D721Med (cell line): Measurements from ENCODE around the gene MYH10.

ENCODE experiments used
- DNase-seq: peaks from one replicate; pipeline ENCODE4 v3.0.0; 2011; ENCODE audit warnings: low spot score; ENCODE audit not compliant: insufficient read length
- FAIRE-seq: peaks from 2 replicates; lab custom pipeline; 2011; peaks lifted over from hg19 to GRCh38; lab: Jason Lieb, UNC
- TF ChIP-seq, protein P1 (sequence below): IDR thresholded peaks from 2 replicates; pipeline ENCODE4 v1.5.1; 2012; ENCODE audit warnings: mild to moderate bottlenecking, control low read depth; ENCODE audit not compliant: insufficient read depth; ENCODE audit errors: missing control alignments

The MYH10 gene

DNA sequence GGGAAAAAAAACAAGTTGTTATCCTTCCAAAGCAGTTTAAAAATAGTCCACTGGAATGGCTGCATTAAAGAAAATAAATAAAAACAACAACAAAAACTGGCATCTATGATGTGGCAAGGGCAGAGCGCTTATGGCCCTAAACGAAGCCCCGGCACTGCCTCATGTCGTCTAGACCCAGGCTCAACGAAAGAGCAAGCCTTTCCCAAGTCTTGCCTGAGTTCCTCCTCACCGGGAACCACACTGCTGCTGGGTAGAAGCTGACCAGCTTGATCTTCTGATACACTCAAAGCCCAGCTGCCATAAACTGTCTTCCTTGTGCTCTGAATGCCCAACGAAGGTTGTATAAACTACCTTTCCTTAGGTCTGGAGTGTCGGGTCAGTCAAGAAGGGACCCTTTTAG is 157.9 kb downstream of the MYH10 start:
- no peak for FAIRE-seq
- DNase-seq, result no peak
- TF ChIP-seq, protein P1, sequence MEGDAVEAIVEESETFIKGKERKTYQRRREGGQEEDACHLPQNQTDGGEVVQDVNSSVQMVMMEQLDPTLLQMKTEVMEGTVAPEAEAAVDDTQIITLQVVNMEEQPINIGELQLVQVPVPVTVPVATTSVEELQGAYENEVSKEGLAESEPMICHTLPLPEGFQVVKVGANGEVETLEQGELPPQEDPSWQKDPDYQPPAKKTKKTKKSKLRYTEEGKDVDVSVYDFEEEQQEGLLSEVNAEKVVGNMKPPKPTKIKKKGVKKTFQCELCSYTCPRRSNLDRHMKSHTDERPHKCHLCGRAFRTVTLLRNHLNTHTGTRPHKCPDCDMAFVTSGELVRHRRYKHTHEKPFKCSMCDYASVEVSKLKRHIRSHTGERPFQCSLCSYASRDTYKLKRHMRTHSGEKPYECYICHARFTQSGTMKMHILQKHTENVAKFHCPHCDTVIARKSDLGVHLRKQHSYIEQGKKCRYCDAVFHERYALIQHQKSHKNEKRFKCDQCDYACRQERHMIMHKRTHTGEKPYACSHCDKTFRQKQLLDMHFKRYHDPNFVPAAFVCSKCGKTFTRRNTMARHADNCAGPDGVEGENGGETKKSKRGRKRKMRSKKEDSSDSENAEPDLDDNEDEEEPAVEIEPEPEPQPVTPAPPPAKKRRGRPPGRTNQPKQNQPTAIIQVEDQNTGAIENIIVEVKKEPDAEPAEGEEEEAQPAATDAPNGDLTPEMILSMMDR, result no peak

GRCh38 chr17:8470447-8471047 is 160.0 kb downstream of the MYH10 start:
- FAIRE-seq, result no peak
- TF ChIP-seq, protein P1, result no peak
- DNase-seq, result no peak

DNA sequence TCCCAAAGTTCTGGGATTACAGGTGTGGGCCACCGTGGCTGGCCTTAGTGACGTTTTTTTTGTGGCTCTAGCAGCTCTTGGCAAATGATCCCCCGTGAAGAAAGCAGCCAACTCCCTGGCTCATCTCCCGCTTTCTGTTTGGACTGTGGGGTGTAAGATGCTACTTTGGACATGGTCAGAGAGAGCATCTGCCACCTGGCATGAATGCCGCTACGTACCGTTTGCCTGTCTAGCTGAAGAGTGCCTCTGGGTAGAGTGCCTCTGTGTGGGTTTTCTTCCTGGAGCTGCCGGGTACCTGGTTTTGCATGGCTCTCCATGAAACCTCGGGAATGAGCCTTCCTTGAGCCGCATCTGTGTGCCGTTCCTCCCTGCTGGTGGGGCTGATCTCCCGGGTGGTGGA is 160.6 kb downstream of the MYH10 start:
- TF ChIP-seq, protein P1, result no peak
- FAIRE-seq (no peak), DNase-seq (no peak)

DNA sequence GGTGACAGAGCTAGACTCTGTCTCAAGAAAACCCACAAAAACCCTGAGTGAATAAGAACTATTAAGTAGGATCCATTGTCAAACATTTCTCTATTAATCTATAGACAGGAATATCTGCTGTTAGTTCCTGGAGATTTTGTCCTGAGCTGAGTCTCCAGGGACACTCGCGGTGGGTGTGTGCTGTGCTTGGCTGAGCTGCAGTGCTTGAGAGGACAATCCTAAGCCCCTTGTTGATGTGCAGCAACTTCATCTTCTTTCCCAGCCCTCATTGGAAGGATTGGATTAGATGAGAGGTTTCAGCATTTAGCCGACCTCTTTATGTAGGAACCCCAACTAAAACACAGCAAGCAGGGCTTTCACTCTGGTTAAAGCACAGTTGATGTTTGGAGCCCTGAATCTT is 161.5 kb downstream of the MYH10 start:
- TF ChIP-seq, protein P1, result no peak
- DNase-seq, result peak; percentile 70
- no peak for FAIRE-seq

DNA sequence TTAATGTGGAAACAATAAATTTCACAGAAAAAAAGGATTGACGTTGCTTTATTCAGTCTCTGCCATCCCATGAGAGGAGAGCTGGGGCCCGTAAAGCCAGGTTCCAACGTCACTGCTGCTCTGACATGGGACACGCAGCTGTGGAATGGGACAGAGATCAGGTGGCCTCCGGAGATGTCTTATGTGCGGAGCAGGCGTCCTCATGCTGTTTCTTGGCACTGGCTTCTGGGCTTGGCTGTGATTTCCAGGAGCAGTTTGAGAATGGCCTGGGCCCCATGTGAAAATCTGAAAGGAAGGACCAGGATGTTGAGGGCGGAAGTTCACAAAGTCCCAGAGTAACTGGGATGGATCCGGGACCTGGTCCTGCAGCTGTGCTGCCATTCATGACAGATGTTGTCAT is 162.4 kb downstream of the MYH10 start:
- no peak for DNase-seq
- TF ChIP-seq, protein P1, result no peak
- FAIRE-seq, result no peak

- TF ChIP-seq, protein P1, result no peak
- DNase-seq (no peak), FAIRE-seq (no peak)
These were observed 163.0 kb downstream of the MYH10 start for GRCh38 chr17:8467527-8467926.

DNA sequence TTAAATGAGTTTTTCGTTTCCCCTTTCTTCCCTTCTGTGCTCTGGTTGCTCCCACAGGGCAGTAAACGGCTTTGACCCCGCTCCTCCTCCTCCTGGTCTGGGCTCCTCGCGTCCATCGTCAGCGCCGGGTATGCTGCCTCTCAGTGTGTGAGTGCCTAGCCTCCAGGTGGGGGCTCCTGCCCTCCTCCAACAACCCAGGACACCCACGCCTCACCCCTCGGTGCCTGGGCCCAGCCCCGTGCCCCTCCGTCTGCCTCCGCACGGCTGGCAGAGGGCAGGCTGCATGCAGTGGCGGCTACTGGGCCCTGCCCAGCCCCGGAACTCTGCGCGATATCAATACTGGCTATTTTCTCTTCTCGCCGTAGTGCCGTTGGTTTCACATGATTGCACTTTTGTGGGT is 163.7 kb downstream of the MYH10 start:
- TF ChIP-seq, protein P1, result no peak
- no peak for FAIRE-seq
- DNase-seq, result no peak
